Gastrocnemius medialis (tissue), 4 donors: ENCODE data around the gene SPARC.

Experiments
- CTCF ChIP-seq, 5 experiments: fragments of 450-650 bp in 3 of 5; fragments of 200-600 bp in 2 of 5; sonication (generic) in 2 of 5; IDR thresholded peaks in 4 of 5; conservative IDR thresholded peaks in 1 of 5; 1 replicate in 4 of 5; 2 replicates in 1 of 5; pipeline ENCODE4 v1.5.1; 2016 to 2019; ENCODE audit warnings: antibody characterized with exemption in 5 of 5, mild to moderate bottlenecking in 3 of 5, moderate library complexity in 3 of 5
- POLR2A ChIP-seq, 2 donors: fragments of 450-650 bp; IDR thresholded peaks; one replicate each; pipeline ENCODE4 v1.6.1; 2017; ENCODE audit warnings: antibody characterized with exemption in 2 of 2, mild to moderate bottlenecking in 2 of 2, moderate library complexity in 2 of 2

- TF ChIP-seq CTCF (IDR thresholded peaks at IDR 0.05 in 4 of 5, conservative IDR thresholded peaks at IDR 0.05 in 1 of 5): no peak
- TF ChIP-seq POLR2A (IDR thresholded peaks at IDR 0.05): no peak
Observed at GRCh38 chr5:151683444-151683843, 3.3 kb downstream of the SPARC start.
